Activated CD8-positive, alpha-beta memory T cell treated with anti-CD3 and anti-CD28 coated beads, Interleukin-2, amount 50 U/mL, for 48 hours (primary cell): ENCODE measurements around the gene KRT6A.

Experiments
- DNase-seq: peaks from one replicate; pipeline ENCODE4 v3.0.0-alpha.2; 2020

KRT6A gene

DNA sequence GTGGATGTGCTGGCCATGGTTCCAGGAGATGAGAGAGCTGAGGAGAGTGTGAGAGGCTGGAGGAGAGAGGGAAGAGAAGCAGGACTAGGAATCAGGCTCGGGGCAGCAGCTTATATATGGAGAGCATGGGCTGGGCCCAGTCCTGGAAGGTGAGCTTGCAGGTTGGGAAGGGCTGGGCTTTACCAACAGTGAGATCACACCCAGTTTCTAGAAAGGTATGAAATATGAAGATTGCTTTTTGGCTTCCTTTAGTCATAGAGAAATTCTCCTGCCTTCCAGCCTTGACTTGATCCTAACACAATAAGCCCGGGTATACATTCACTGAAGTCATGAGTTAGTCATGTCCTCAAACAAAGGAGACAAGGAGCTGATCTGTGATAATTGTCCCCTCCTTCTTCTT lies at the start of gene KRT6A:
Gene KRT6A (minus strand): TSS at position 86 of the 400 bp plus-strand sequence. CDS start 69 bp downstream, at position 17.
- DNase-seq = no peak

DNA sequence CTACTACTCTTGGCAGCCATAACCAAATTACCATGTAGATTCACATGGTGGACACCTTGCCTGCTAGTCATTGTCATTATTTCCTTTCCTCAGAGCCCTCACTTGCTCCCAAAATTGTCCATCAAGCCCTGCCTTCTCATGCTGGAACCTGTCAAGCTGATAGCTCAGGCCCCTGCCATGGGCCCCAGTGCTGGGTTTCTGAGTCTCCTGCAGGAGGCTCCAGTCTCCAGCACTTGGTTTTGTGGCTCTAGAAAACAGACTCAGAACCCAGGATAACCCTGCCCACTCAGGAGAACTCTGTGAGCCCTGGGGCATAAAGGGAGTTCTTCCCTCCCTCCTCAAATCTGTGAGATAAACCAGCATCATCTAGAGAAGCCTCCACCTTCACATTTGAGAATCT lies 49.1 kb upstream of the KRT6A start:
- DNase-seq = no peak

DNA sequence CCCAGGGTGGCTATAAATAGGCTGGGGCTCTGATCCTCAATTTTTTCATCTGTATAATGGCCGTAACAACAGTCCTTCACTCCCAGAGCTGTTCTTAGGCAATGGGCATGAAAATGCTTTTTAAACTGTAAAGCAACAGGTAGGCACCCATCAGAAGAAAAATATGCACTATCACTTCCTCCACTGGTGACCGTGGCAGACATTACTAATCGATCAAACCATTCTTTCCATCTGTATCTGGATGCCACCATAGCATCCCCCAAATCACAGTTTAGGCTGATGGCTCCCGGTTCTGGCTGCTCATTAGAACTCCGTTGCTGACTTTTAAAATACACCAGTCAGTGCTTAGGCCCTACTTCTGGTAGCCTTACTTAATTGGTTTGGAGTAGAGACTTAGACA lies 48.7 kb upstream of the KRT6A start:
- no peak for DNase-seq

- DNase-seq = no peak
These were observed 47.5 kb upstream of the KRT6A start for GRCh38 chr12:52540531-52540930.

- DNase-seq = no peak
These were observed 46.7 kb upstream of the KRT6A start for GRCh38 chr12:52539821-52540173.

DNA sequence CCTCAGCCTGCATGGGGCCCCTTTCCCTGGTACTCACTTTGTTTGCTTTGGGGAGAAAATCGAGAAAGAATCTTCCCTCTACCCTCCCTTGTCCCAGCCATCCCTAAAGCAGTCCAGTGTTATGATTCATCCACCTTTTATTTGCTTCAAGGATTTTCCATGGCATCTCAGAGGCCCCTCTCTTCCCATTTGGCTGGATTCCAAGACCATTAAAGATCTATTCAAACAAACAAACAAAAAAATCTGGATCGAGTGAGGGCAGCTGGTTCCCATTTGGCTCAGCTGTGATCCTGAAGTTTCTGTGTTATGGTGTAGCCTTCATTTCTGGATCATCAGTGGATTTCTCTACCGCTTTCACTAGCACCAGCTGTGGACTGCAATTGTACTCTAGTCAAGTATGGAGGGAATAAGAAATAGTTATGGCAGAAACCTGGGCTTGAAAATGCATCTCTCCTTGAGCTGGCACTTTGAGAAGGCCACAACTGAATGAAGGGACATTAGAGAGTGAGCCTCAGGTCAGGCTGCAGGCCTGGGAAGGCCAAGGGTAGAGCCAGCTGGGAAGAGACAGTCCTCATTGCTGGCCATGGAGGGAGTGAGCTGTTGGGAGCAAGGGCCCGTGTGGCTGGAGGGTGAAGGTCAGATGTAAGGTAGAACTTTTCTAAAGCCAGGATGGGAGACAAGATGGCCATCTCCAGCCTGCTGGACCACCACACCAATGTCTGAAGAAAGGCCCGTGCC lies 46.2 kb upstream of the KRT6A start:
- no peak for DNase-seq

DNA sequence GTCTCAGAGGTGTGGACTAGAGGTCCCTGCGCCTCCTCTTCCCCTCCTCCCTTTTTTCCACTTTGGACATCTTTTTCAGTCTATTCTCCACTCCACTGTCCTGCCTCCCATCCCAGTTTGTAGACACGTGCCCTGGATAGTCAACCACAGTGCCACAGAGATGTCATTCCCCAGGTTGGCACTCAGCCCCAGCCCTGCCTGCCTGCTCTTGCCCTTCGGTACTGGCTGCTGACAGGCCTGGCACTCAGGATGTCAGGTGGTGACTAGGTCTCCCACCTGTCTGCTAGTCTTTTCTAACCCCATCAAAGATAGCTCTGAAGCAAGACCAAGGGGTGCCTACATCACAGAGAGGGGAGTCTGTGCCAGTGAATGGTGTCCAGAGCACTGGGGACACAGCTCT lies 44.0 kb upstream of the KRT6A start:
- DNase-seq = no peak

DNA sequence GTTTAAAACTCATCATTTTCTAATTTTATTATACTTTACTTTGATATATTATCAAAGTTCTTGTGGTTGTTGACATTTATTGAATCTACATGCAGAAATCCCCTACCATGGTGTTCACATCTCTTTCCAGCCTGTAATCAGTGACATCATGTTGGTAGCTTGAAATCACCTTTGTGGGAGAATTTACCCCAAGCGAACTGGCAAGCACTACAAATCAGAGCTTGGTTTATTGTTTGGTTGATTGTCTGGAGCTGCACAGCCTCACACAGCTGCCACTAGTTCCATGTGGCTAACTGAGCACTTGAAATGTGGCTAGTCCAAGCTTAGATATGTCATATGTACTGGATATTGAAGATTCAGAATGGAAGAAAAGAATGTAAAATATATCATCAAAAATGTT lies 42.5 kb upstream of the KRT6A start:
- no peak for DNase-seq

DNA sequence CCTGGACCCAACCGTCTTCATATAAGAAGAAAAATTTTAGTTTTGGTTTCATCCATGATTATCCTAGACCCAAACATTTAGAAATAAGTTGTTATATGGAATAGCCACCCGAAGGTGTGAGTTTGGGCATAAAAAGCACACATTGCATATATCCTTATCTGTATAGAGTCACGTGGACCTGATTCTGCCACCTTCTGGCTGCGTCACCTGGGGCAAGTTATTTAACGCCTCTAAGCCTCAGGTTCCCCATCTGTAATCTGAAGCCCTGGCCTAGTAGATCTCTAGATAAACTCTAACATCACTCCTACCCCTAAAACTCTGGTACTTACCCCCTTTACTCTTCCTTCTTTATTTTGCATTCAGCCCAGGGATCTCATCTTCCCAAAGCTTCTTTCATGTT lies 41.4 kb upstream of the KRT6A start:
- no peak for DNase-seq

DNA sequence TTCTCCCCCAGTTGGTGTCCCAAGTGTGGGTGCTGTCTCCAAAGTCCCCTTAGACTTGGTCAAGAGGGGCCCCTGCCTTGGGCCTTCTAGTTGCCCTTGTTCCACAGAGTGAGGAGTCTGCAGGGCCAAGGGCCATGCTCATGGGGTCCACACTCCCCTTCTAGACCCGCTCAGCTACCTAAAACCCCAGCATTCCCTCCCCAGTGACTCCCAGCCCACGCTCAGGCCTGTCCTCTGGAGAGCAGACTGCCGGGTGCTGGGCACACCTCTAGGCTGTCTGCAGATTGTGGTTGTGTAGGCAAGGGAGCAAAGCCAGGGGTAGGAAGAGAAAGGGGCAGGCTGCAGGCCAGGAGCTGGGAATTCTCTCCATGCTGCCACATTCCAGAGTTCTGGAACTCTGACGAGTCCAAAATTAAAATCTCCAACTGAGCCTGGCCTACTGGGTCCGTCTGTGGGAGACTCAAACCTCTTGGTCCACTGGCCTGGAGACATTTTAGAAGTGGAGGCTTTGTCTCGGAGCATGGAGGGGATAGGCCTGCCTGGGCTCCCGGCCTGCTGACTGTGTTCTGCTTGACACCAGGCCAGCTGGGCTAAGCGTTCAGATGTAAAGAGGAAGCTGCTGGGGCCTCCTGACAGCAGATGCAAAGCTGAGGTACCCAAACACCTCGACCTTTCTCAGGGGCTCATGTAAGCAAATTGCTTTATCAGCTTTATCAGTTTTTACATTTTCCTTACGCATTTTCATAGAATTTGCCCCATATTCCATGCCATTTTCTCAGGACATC lies 40.8 kb upstream of the KRT6A start:
- no peak for DNase-seq

DNA sequence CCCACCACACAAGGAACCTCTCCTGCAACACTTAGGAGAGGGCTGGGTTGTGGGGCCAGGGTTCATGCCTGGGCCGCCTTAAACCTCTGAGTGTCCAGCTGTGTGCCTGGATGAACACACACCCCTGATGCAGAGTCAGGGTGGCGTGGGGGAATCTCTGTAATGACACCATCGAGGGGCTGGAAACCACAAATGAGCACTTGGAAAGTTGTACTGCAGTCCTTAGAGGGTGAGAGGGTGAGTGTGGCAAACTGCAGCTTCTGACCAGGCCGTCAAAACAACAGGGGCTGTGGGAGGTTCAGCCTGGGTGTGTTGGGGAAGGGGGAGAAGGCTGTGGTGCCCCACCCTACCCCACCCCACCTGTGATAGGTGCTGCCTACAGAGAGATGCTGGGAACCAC lies 39.6 kb upstream of the KRT6A start:
- DNase-seq = no peak

DNA sequence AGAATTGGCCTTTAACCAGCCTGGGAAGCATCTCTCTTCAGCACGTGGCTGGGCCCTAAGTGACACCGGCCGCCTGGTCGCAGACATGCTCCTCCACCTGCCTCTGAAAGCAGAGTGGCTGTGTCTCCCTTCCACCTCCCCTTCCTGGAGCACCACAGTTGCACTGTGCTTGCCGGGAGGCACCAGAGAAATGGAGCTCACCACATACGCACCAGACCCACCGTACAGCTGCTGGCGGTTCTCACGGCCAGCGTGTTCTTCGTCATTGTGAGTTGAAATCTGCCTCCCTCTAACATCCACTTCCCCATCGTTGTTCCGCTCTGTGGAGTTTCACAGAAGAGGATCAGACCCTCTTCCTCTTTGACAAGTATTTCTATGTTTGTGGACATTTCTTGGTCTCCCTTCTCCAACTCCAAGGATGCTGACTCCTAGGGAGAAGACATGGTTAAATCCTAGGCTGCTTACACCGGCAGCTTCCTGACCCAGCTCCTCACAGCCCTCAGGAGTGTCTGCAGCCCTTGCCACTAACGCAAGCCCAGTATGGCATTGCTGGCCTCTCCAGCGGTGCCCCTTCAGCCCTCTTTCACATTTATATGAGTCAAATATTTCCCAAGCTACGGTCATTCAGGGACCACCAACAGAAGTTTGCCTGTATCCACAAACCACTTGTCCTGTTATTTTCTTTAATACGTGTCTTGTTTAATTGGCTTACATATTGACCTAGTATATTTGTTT lies 38.7 kb upstream of the KRT6A start:
- no peak for DNase-seq

- DNase-seq = no peak
These were observed 37.8 kb upstream of the KRT6A start for GRCh38 chr12:52530905-52531304.

DNA sequence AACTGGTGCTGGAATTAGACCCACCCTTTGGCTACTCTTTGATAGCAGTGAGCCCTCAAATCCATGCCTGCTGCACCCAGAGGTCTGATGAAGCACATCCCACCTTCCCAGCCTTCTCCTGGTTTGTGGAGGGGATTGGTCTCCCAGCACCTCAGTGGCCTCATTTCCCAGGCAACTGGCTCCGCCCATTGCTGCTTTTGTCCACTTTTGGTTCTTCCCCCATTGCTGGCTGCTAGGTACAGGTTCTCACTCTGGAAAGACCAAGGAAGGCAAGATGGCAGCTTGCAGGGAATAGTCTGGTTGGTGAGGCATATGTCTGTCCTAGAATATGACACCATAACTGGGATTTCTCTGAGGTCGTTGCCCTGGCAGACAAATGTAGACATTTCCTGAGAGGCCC lies 37.3 kb upstream of the KRT6A start:
- no peak for DNase-seq

- no peak for DNase-seq
These were observed 36.8 kb upstream of the KRT6A start for GRCh38 chr12:52529846-52530245.

DNA sequence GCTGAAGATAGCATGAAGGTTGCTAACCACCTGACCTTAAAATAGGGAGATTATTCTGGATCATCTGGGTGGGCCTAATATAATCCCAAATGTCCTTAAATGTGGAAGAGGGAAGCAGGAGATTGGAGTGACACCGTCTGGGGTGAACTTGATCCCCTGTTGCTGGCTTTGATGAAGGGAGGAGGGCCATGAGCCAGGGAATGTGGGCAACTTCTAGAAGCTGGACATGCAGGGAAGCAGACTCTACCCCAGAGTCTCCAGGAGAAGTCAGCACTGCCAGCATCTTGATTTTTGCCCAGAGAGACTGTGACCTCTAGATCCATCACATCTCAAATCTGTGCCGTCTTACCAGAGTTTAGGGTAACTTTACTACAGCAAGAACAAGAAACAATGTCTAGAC lies 36.4 kb upstream of the KRT6A start:
- no peak for DNase-seq

DNA sequence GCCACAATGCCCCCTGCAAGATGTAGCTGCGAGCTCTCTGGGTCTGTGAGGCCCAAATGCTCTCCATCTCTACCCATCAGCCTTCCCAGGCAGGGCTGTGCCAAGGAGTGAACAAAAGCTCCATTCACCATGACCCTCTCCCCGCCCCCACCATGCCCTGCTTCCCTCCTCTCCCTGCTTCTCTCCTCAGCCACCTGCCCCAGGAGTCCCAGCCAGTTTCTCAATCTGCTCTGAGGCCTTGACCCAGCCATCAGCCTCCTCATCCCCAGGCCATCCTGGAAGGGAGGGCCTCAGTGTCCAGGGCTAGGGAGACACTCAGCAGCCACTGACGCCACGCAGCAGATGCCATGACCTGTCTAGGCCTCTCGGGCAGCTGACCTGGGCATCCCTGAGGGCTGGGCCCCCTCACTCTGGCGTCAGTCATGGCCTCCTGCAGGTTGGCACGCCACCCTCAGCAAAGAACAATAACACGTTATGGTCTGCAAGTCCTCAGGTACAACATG lies 35.6 kb upstream of the KRT6A start:
- peak; percentile 23 for DNase-seq

DNA sequence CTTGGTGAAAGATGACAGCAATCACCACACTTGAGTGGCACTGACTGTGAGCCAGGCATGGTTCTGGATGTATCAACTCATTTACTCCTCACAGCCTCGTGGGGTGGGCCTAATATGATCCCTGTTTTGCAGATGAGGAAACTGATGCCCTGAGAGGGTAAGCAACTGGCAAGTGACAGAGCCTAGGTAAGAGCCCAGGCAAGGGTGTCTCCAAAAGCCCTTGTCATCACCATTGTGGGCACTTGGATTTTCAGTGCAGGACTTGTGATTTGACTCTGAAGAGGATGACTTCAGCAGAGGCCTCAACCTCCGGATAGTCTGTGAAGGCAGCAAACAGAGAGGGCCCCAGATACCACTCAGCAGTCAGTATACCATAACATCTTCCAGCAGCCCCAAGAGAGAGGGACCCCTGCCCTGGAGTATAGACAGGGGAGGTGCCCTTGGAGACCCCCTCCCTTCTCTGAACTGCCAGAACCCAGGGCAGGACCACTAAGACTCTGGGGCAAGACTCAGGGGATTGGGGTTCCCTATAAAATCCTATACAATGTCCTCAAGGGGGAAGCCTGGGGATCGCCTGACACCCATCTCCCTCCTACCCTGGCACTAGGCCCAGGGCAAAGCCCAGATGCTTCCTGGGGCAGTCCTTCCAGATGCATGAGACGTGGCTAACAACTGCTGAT lies 34.2 kb upstream of the KRT6A start:
- DNase-seq = peak; percentile 46

- DNase-seq = no peak
These were observed 33.5 kb upstream of the KRT6A start for GRCh38 chr12:52526511-52526951.

- DNase-seq = peak; percentile 15
These were observed 32.8 kb upstream of the KRT6A start for GRCh38 chr12:52525661-52526499.

GRCh38 chr12:52524898-52525591 lies 32.0 kb upstream of the KRT6A start:
- DNase-seq = peak; percentile 15
